ENCODE data around the gene NCOA5.
A peak's percentile ranks its signal among the peaks of the same experiment; 100 is the strongest.

Gene NCOA5

GRCh38 chr20:46118481-46119020 lies 28.8 kb upstream of the NCOA5 start:
- peaks cover 15% of the 10 kb centered on the region for H3K4me1 ChIP-seq (ENCODE audit: control insufficient read depth, insufficient read depth, low read length)
- H3K27me3 ChIP-seq (ENCODE audit: control insufficient read depth, insufficient read depth, low read length): peaks cover 4% of the 10 kb centered on the region
- peak overlapping the region; percentile 17 for H3K4me3 ChIP-seq (ENCODE audit: low read length)
- peak overlapping the region; percentile 58 for H3K9ac ChIP-seq (ENCODE audit: low read length)
- H3K9me3 ChIP-seq (ENCODE audit: control insufficient read depth, low read length): no peaks in the 10 kb centered on the region
- no peaks in the 10 kb centered on the region for H3K36me3 ChIP-seq (ENCODE audit: control insufficient read depth, insufficient read depth, low read length)

GRCh38 chr20:46117704-46118467 lies 28.1 kb upstream of the NCOA5 start, which contains the start of gene CD40:
CD40 (plus strand) TSS chr20:46118314; CDS start chr20:46118344, 30 bp downstream.
- H3K9me3 ChIP-seq (ENCODE audit: control insufficient read depth, low read length): no peaks in the 10 kb centered on the region
- H3K27me3 ChIP-seq (ENCODE audit: control insufficient read depth, insufficient read depth, low read length): peaks cover 4% of the 10 kb centered on the region
- H3K36me3 ChIP-seq (ENCODE audit: control insufficient read depth, insufficient read depth, low read length): no peaks in the 10 kb centered on the region
- peak within 1 kb of the TSS; percentile 58 for H3K9ac ChIP-seq (ENCODE audit: low read length)
- peaks cover 15% of the 10 kb centered on the region for H3K4me1 ChIP-seq (ENCODE audit: control insufficient read depth, insufficient read depth, low read length)
- H3K4me3 ChIP-seq (ENCODE audit: low read length): peak within 1 kb of the TSS; percentile 77

DNA sequence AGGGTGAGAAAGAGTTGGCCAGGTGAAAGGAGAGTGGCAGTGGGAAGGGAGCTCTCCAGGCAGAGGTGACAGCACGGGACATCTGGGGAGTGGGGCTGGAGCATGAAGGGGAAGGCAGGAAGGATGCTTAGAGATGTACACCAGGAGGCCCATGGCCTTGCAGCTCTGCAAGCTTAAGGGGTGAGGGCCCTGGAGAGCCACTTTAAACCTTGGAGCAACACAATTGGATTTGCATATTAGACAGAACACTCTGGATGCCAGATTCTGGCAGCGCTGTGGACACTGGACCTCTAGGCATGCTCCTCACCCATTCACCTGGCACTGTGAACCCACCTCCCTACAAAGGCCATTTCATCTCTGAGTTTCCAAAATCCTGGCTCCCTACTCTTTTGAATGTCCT lies 24.7 kb upstream of the NCOA5 start:
- Histone ChIP-seq H3K9ac (ENCODE audit: low read length) (no peak overlapping the region), H3K27me3 (ENCODE audit: control insufficient read depth, insufficient read depth, low read length) (peaks cover 4% of the 10 kb centered on the region), H3K4me3 (ENCODE audit: low read length) (no peak overlapping the region), H3K36me3 (ENCODE audit: control insufficient read depth, insufficient read depth, low read length) (no peaks in the 10 kb centered on the region), H3K9me3 (ENCODE audit: control insufficient read depth, low read length) (no peaks in the 10 kb centered on the region), H3K4me1 (ENCODE audit: control insufficient read depth, insufficient read depth, low read length) (peaks cover 15% of the 10 kb centered on the region)

DNA sequence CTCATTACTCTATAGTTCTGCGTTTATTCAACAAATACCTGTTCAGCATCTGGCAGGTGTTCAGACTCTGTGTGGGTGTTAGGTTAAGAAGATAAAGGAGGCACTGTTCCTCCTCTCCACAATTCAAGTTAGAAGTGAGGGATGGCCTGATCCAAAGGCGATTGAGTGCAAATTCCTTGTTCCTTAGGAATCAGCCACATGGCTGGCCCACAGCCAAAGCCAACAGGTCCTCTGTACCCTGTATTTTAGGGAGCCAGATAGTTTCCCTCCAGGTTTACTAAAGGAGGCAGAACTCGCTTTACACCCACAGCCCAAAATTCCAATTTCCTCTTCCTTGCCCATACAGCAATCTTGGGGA lies 23.3 kb upstream of the NCOA5 start:
- peaks cover 4% of the 10 kb centered on the region for H3K27me3 ChIP-seq (ENCODE audit: control insufficient read depth, insufficient read depth, low read length)
- H3K4me3 ChIP-seq (ENCODE audit: low read length): no peak overlapping the region
- no peaks in the 10 kb centered on the region for H3K9me3 ChIP-seq (ENCODE audit: control insufficient read depth, low read length)
- H3K9ac ChIP-seq (ENCODE audit: low read length): no peak overlapping the region
- no peaks in the 10 kb centered on the region for H3K36me3 ChIP-seq (ENCODE audit: control insufficient read depth, insufficient read depth, low read length)
- peaks cover 8% of the 10 kb centered on the region for H3K4me1 ChIP-seq (ENCODE audit: control insufficient read depth, insufficient read depth, low read length)

- H3K9me3 ChIP-seq (ENCODE audit: control insufficient read depth, low read length): no peaks in the 10 kb centered on the region
- H3K36me3 ChIP-seq (ENCODE audit: control insufficient read depth, insufficient read depth, low read length): no peaks in the 10 kb centered on the region
- peaks cover 3% of the 10 kb centered on the region for H3K4me1 ChIP-seq (ENCODE audit: control insufficient read depth, insufficient read depth, low read length)
- no peak overlapping the region for H3K4me3 ChIP-seq (ENCODE audit: low read length)
- H3K27me3 ChIP-seq (ENCODE audit: control insufficient read depth, insufficient read depth, low read length): peaks cover under 1% of the 10 kb centered on the region
- H3K9ac ChIP-seq (ENCODE audit: low read length): no peak overlapping the region
These were observed 22.8 kb upstream of the NCOA5 start for GRCh38 chr20:46112430-46113112.

DNA sequence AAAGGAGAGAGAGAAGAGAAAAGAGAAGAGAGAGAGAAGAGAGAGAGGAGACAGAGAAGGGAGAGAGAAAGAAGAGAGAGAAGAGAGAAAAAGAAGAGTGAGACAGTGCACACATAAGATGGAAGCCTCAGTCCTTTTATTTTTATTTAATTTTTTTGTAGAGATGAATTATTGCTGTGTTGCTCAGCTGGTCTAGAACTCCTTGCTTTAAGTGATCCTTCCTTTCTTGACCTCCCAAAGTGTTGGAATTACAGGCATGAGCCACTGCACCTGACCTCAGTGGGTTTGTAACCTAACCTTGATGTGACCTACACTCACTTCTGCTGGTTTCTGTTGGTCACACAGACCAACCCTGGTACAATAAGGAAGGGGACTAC lies 22.1 kb upstream of the NCOA5 start:
- no peaks in the 10 kb centered on the region for H3K9me3 ChIP-seq (ENCODE audit: control insufficient read depth, low read length)
- no peaks in the 10 kb centered on the region for H3K27me3 ChIP-seq (ENCODE audit: control insufficient read depth, insufficient read depth, low read length)
- H3K36me3 ChIP-seq (ENCODE audit: control insufficient read depth, insufficient read depth, low read length): no peaks in the 10 kb centered on the region
- H3K4me3 ChIP-seq (ENCODE audit: low read length): no peak overlapping the region
- no peak overlapping the region for H3K9ac ChIP-seq (ENCODE audit: low read length)
- H3K4me1 ChIP-seq (ENCODE audit: control insufficient read depth, insufficient read depth, low read length): no peaks in the 10 kb centered on the region

DNA sequence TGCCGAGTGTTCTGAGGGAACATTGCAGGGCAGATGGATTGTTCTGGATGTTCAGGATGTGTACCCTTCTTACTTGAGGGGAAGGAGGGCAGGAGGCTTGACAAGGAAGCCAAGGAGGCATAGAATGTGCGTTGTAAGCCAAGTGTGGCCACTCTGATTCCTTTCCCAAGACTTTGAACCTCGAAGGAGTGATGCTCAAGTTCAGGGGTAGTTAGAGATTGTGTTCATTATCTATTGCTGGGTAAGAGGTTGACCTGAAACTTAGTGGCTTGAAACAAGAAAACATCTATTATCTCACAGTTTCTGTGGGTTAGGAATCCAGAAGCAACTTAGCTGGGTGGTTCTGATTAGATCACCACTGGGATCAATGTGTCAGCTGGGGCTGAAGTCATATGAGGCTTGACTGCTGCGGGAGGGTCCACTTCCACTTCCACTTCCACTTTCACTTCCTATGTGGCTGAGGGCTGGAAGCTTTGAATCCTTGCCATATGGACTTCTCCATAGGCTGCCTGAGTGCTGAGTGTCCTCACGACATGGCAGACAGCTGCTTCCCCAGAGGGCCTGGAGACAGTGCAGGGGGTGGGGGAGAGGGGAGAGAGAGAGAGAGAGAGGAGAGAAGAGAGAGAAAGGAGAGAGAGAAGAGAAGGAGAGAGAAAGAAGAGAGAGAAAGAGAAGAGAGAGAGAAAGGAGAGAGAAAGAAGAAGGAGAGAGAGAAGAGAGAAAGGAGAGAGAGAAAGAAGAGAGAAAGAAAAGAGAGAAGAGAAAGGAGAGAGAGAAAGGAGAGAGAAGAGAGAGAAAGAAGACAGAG lies 21.5 kb upstream of the NCOA5 start:
- no peak overlapping the region for H3K9ac ChIP-seq (ENCODE audit: low read length)
- no peak overlapping the region for H3K4me3 ChIP-seq (ENCODE audit: low read length)
- no peaks in the 10 kb centered on the region for H3K4me1 ChIP-seq (ENCODE audit: control insufficient read depth, insufficient read depth, low read length)
- no peaks in the 10 kb centered on the region for H3K27me3 ChIP-seq (ENCODE audit: control insufficient read depth, insufficient read depth, low read length)
- H3K36me3 ChIP-seq (ENCODE audit: control insufficient read depth, insufficient read depth, low read length): no peaks in the 10 kb centered on the region
- H3K9me3 ChIP-seq (ENCODE audit: control insufficient read depth, low read length): no peaks in the 10 kb centered on the region

DNA sequence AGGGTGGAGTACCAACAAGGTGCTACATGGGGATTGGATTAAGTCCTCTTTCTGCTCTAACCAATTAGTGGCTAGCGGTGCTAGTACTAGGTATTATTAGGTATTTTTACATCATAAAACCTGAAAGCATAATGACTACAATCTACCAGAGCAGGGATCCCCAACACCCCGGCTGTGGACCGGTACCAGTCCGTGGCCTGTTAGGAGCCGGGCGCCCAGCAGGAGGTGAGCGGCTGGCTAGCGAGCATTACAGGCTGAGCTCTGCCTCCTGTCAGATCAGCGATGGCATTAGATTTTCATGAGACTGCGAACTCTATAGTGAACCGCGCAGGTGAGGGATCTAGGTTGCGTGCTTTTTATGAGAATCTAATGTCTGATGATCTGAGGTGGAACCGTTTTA lies 19.2 kb upstream of the NCOA5 start:
- peaks cover 5% of the 10 kb centered on the region for H3K27me3 ChIP-seq (ENCODE audit: control insufficient read depth, insufficient read depth, low read length)
- H3K9ac ChIP-seq (ENCODE audit: low read length): no peak overlapping the region

DNA sequence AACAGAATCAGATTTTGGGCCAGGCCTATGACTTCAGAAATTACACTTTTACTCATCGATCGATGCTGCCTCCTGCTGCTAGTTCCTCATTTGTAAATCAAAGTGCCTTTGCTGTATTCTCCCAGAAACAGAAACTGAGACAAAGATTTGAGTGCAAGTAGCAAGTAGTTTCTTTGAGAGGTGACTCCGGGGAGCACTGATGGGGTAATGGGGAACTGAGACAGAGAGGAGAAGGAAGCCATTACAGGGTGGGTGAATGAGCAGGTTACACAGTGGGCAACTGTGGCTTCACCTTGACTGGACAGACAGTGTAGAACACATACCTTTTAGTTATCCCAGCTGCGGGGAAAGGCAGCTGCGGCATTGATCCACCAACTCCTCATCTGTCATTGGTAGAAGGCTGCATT lies 18.7 kb upstream of the NCOA5 start:
- H3K36me3 ChIP-seq (ENCODE audit: control insufficient read depth, insufficient read depth, low read length): no peaks in the 10 kb centered on the region
- no peaks in the 10 kb centered on the region for H3K4me1 ChIP-seq (ENCODE audit: control insufficient read depth, insufficient read depth, low read length)
- H3K27me3 ChIP-seq (ENCODE audit: control insufficient read depth, insufficient read depth, low read length): peaks cover 5% of the 10 kb centered on the region
- no peak overlapping the region for H3K4me3 ChIP-seq (ENCODE audit: low read length)
- H3K9me3 ChIP-seq (ENCODE audit: control insufficient read depth, low read length): no peaks in the 10 kb centered on the region
- no peak overlapping the region for H3K9ac ChIP-seq (ENCODE audit: low read length)

More for the DNA sequence above, 19.2 kb upstream of the NCOA5 start:
- Histone ChIP-seq H3K9me3 (ENCODE audit: control insufficient read depth, low read length) (no peaks in the 10 kb centered on the region), H3K4me1 (ENCODE audit: control insufficient read depth, insufficient read depth, low read length) (no peaks in the 10 kb centered on the region), H3K36me3 (ENCODE audit: control insufficient read depth, insufficient read depth, low read length) (no peaks in the 10 kb centered on the region), H3K4me3 (ENCODE audit: low read length) (no peak overlapping the region)

GRCh38 chr20:46107061-46107460 lies 17.3 kb upstream of the NCOA5 start:
- Histone ChIP-seq H3K4me3 (ENCODE audit: low read length) (no peak overlapping the region), H3K4me1 (ENCODE audit: control insufficient read depth, insufficient read depth, low read length) (no peaks in the 10 kb centered on the region), H3K36me3 (ENCODE audit: control insufficient read depth, insufficient read depth, low read length) (no peaks in the 10 kb centered on the region), H3K9me3 (ENCODE audit: control insufficient read depth, low read length) (no peaks in the 10 kb centered on the region), H3K27me3 (ENCODE audit: control insufficient read depth, insufficient read depth, low read length) (peaks cover 12% of the 10 kb centered on the region), H3K9ac (ENCODE audit: low read length) (no peak overlapping the region)

GRCh38 chr20:46104262-46104661 lies 14.5 kb upstream of the NCOA5 start:
- Histone ChIP-seq H3K27me3 (ENCODE audit: control insufficient read depth, insufficient read depth, low read length) (peaks cover 34% of the 10 kb centered on the region), H3K4me3 (ENCODE audit: low read length) (no peak overlapping the region), H3K9ac (ENCODE audit: low read length) (no peak overlapping the region), H3K36me3 (ENCODE audit: control insufficient read depth, insufficient read depth, low read length) (no peaks in the 10 kb centered on the region), H3K9me3 (ENCODE audit: control insufficient read depth, low read length) (no peaks in the 10 kb centered on the region), H3K4me1 (ENCODE audit: control insufficient read depth, insufficient read depth, low read length) (no peaks in the 10 kb centered on the region)

GRCh38 chr20:46102940-46103339 lies 13.2 kb upstream of the NCOA5 start:
- H3K9ac ChIP-seq (ENCODE audit: low read length): no peak overlapping the region
- H3K9me3 ChIP-seq (ENCODE audit: control insufficient read depth, low read length): no peaks in the 10 kb centered on the region
- no peaks in the 10 kb centered on the region for H3K36me3 ChIP-seq (ENCODE audit: control insufficient read depth, insufficient read depth, low read length)
- H3K4me3 ChIP-seq (ENCODE audit: low read length): no peak overlapping the region
- no peaks in the 10 kb centered on the region for H3K4me1 ChIP-seq (ENCODE audit: control insufficient read depth, insufficient read depth, low read length)
- H3K27me3 ChIP-seq (ENCODE audit: control insufficient read depth, insufficient read depth, low read length): peaks cover 41% of the 10 kb centered on the region
